ENCODE measurements around the gene PQBP1.

DNA sequence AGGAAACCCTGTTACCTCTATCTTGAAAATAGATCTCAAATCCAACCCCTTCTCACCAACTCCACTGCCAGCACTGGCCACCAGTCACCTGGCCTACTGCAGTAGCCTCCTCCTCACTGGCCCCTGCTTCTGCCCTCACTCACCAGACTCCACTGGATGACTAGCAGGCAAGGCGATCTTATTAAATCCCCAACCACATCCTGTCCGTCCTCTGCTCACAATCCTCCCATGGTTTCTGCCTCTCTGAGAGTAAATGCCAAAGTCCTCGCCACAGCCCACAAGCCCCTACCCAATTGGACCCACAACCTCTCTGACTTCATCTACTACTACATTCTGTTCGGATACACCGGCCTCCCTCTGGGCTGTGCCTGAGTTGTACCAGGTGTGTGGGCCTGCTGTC, 26.5 kb downstream of the PQBP1 start:
- TF ChIP-seq EZH2 (IDR thresholded peaks at IDR 0.05; ENCODE audit: low read length, missing control alignments) (no peak), CTCF (conservative IDR thresholded peaks at IDR 0.05 in 1 of 2, IDR thresholded peaks at IDR 0.05 in 1 of 2; ENCODE audit: low read depth in 1 of 2, low read length in 2 of 2) (no peak)
